HUES64 (cell line): Measurements from ENCODE around the gene NIPSNAP2. TPM values are rescaled to one million over a fixed set of nuclear protein-coding genes. Genes with fewer than 3 reads are reported as not detected.
"Not testable (repeated sequence)": the region's sequence is repeated elsewhere in the genome, so short reads cannot be mapped to it uniquely, and the experiment has no call there.

Experiments used
- H3K27ac ChIP-seq: 2 replicates; pipeline ENCODE4 v1.7.0; 2013; ENCODE audit warnings: low read depth, low read length, inconsistent platforms
- H3K27me3 ChIP-seq: 2 replicates; pipeline ENCODE4 v1.6.1; 2013; ENCODE audit warnings: mild to moderate bottlenecking, low read length; ENCODE audit not compliant: insufficient read depth
- H3K36me3 ChIP-seq: 2 replicates; pipeline ENCODE4 v1.6.1; 2013; ENCODE audit warnings: mild to moderate bottlenecking, low read length; ENCODE audit not compliant: insufficient read depth
- H3K4me1 ChIP-seq: 2 replicates; pipeline ENCODE4 v1.6.1; 2013; ENCODE audit warnings: mild to moderate bottlenecking, low read length, moderate library complexity; ENCODE audit not compliant: insufficient read depth
- H3K4me3 ChIP-seq: 2 replicates; pipeline ENCODE4 v1.5.1; 2013; ENCODE audit warnings: mild to moderate bottlenecking, low read length, moderate library complexity
- H3K9ac ChIP-seq: 2 replicates; pipeline ENCODE4 v1.6.1; 2013; ENCODE audit warnings: mild to moderate bottlenecking, low read depth, low read length
- H3K9me3 ChIP-seq: 2 replicates; pipeline ENCODE4 v1.6.1; 2013; ENCODE audit warnings: low read depth, low read length; ENCODE audit not compliant: insufficient read depth
- WGBS: fragments of 150-250, 120-280 bp; methylation state at CpG from one replicate; pipeline ENCODE4 v1.1.7; 2013; ENCODE audit warnings: missing lambda C conversion rate; 5-methylcytosine and 5-hydroxymethylcytosine counted together
- polyA plus RNA-seq, 2 experiments: library from polyadenylated mRNA; stranded (reverse); fragments of 50-300 nt; gene quantifications; one replicate each; pipeline ENCODE4 v1.2.3, GENCODE V29; 2013

NIPSNAP2 gene
- polyA plus RNA-seq (2013, experiment 1 of 2): 35.1 TPM
- polyA plus RNA-seq (2013, experiment 2 of 2): 46.5 TPM

DNA sequence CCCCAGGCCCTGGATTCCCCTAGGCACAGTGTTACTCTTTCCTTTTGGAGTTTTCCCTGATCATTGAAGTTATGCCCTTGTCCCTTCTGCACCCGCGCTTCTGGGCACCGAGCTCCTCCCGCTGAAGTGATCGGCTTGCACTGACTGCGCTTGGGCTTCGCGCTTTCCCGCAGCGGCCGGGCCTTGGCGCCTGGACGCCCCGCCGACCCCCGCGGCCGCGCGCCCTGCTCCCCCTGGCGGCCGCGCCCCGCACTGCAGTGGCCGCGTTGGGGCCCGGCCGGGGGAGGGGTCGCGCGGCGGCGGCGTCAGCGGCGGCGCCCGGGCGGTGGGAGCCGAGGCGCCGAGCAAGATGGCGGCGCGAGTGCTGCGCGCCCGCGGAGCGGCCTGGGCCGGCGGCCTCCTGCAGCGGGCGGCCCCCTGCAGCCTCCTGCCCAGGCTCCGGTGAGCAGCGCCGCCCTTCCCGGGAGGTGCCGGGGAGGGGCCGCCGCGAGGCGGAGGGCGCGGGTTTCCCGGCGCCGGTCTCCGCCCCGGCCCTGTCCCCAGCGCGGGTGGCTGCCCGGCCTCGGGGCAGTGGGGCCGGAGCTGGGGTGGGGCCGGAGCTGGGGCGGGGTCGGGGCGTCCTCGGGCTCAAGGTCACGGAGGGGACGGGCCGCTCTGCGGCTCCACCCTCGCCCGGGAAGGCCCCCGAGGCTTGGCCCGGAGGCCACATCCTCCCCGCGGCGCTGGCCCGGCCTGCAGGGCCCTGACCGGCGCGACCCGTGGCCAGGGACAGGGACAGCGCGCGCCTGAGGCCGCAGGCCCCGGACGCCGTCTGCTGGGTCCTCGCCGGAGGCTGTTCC lies at the start of gene NIPSNAP2:
NIPSNAP2 (plus strand) TSS at position 325 of the 839 bp plus-strand sequence; CDS start at position 350, 25 bp downstream.
- Histone ChIP-seq H3K36me3 (no peaks in the 10 kb centered on the region), H3K4me1 (0 out of 2 replicates have a peak, but pooled peaks cover 2% of the 10 kb centered on the region), H3K4me3 (peak within 1 kb of the TSS; percentile 96), H3K9me3 (no peaks in the 10 kb centered on the region), H3K27me3 (peaks cover 19% of the 10 kb centered on the region), H3K27ac (peak within 1 kb of the TSS; percentile 65; the same call in 1 of the 2 replicates), H3K9ac (peak within 1 kb of the TSS; percentile 89)
- WGBS: under 1% methylated on average over 105 of the region's 105 CpGs

GRCh38 chr7:55917771-55918170 lies 46.6 kb upstream of the NIPSNAP2 start:
- H3K9me3 ChIP-seq: no peaks in the 10 kb centered on the region
- H3K36me3 ChIP-seq: peaks cover 13% of the 10 kb centered on the region; the same call in 1 of the 2 replicates
- H3K4me1 ChIP-seq: no peaks in the 10 kb centered on the region
- H3K4me3 ChIP-seq: no peak overlapping the region
- H3K27ac ChIP-seq: no peak overlapping the region
- 87% methylated on average over 1 of the region's 1 CpG for WGBS
- no peak overlapping the region for H3K9ac ChIP-seq
- no peaks in the 10 kb centered on the region for H3K27me3 ChIP-seq

- Histone ChIP-seq H3K9me3 (no peaks in the 10 kb centered on the region), H3K4me1 (no peaks in the 10 kb centered on the region), H3K9ac (no peak overlapping the region), H3K36me3 (peaks cover 6% of the 10 kb centered on the region; the same call in 1 of the 2 replicates), H3K27me3 (no peaks in the 10 kb centered on the region), H3K27ac (no peak overlapping the region), H3K4me3 (no peak overlapping the region)
- 83% methylated on average over 5 of the region's 5 CpGs for WGBS
Measured at GRCh38 chr7:55928006-55928767, 36.2 kb upstream of the NIPSNAP2 start.

DNA sequence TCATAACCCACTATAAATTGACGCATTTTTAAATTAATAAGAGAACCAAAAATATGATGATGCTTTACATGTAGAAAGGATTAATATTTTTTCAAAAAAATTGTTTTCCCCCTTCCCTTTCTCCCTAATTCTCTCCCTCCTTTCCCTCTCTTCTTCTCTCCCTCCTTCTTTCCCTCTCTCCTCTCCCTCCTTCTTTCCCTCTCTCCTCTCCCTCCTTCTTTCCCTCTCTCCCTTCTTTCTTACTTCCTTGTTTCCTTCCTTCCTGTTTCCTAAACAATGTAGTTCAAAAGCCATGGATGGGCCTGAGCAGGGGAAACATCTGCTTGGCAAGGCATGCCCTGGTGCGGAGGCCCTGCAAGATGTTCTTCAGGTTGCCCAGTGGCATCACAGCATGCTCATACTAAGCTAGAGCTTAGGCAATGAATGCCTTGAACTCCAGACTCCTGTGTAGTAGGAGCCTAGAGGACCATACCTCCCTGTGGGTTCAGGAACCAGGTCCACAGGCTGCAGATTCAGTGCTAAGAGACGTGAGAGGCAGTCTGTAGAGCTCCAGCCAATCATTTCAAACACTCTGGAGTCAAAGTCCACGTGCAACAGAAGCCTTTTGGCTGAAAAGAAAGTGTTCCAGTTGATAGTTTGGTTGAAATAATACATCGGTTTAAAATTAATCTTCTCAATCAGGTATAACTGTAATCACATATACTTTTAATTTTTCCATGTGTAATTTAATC lies 32.8 kb upstream of the NIPSNAP2 start:
- peaks cover 6% of the 10 kb centered on the region; the same call in 1 of the 2 replicates for H3K9me3 ChIP-seq
- no peak overlapping the region for H3K9ac ChIP-seq
- H3K36me3 ChIP-seq: no peaks in the 10 kb centered on the region
- no peak overlapping the region for H3K27ac ChIP-seq
- no peaks in the 10 kb centered on the region for H3K27me3 ChIP-seq
- H3K4me1 ChIP-seq: no peaks in the 10 kb centered on the region
- 93% methylated on average over 2 of the region's 5 CpGs for WGBS
- no peak overlapping the region for H3K4me3 ChIP-seq

- H3K36me3 ChIP-seq: peaks cover 3% of the 10 kb centered on the region; the same call in 1 of the 2 replicates
- H3K4me3 ChIP-seq: no peak overlapping the region
- no peaks in the 10 kb centered on the region for H3K27me3 ChIP-seq
- peaks cover 41% of the 10 kb centered on the region for H3K9me3 ChIP-seq
- no peak overlapping the region for H3K27ac ChIP-seq
- H3K9ac ChIP-seq: no peak overlapping the region
- H3K4me1 ChIP-seq: no peaks in the 10 kb centered on the region
- WGBS: 92% methylated on average over 3 of the region's 7 CpGs
Measured at GRCh38 chr7:55939514-55940123, 24.8 kb upstream of the NIPSNAP2 start.

- Histone ChIP-seq H3K9ac (no peak overlapping the region), H3K9me3 (peaks cover 11% of the 10 kb centered on the region; the same call in 1 of the 2 replicates), H3K36me3 (no peaks in the 10 kb centered on the region), H3K27me3 (no peaks in the 10 kb centered on the region), H3K4me1 (no peaks in the 10 kb centered on the region), H3K4me3 (no peak overlapping the region), H3K27ac (no peak overlapping the region)
- 87% methylated on average over 5 of the region's 5 CpGs for WGBS
Measured at GRCh38 chr7:55946545-55946944, 17.8 kb upstream of the NIPSNAP2 start.

- Histone ChIP-seq H3K4me1 (no peaks in the 10 kb centered on the region; the same call in 1 of the 2 replicates), H3K9me3 (no peaks in the 10 kb centered on the region), H3K27me3 (no peaks in the 10 kb centered on the region), H3K27ac (peak within 1 kb of the TSS; percentile 83), H3K9ac (peak within 1 kb of the TSS; percentile 96), H3K4me3 (peak within 1 kb of the TSS; percentile 86), H3K36me3 (peaks cover 32% of the 10 kb centered on the region)
- 1% methylated on average over 53 of the region's 53 CpGs for WGBS
Measured at GRCh38 chr7:55951637-55952351, 12.6 kb upstream of the NIPSNAP2 start, which contains the start of gene MRPS17. MRPS17 (plus strand) TSS chr7:55951877; CDS start chr7:55953196, 1,319 bp downstream.

DNA sequence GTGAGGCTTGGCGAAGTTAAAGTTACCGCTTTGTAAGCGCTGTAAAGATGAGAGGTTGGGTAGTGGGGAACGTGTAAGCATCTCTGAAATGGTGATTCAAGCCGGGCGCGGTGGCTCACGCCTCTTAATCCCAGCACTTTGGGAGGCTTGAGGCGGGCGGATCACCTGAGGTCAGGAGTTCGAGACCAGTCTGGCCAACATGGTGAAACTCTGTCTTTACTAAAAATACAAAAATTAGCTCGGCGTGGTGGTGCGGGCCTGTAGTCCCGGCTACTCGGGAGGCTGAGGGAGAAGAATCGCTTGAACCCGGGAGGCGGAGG lies 12.1 kb upstream of the NIPSNAP2 start:
- WGBS: 38% methylated on average over 19 of the region's 19 CpGs
- Histone ChIP-seq H3K36me3 (peaks cover 32% of the 10 kb centered on the region), H3K4me3 (peak overlapping the region; percentile 86), H3K27ac (peak overlapping the region; percentile 83; the same call in 1 of the 2 replicates), H3K9ac (peak overlapping the region; percentile 96)
- H3K4me1 ChIP-seq, H3K9me3 ChIP-seq, H3K27me3 ChIP-seq: not testable (repeated sequence)

DNA sequence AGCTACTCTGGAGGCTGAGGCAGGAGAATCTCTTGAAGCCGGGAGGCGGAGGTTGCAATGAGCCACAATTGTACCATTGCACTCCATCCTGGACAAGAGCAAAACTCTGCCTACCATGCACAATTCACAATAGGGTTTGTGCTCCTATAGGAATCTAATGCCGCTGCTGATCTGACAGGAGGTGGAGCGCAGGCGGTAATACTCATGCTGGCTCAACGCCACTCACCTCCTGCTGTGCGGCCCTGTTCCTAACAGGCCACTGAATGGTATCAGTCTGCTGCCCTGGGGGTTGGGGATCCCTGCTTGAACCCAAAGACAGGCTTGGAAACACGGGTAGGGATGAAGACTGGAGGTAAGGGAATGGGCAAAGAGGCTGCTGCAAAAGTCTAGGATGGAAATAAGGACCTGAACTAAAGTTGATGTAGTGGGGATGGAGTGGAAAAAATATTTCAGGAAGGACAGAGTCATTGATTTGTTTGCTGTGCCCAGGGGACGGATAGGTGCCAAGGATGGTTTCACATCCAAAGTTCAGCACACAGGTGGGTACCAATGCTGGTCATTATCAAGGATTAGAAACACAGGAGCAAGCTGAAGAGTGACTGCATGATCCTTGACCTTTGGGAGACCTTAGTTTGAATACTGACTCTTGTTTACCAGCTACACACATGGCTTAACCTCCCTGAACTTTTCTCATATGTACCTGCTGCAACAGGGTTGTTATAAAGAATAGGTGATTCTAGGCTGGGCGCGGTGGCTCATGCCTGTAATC lies 10.5 kb upstream of the NIPSNAP2 start:
- 95% methylated on average over 11 of the region's 11 CpGs for WGBS
- H3K36me3 ChIP-seq: peaks cover 32% of the 10 kb centered on the region

More for the DNA sequence above, 10.5 kb upstream of the NIPSNAP2 start:
- H3K9me3 ChIP-seq: no peaks in the 10 kb centered on the region
- H3K27me3 ChIP-seq: no peaks in the 10 kb centered on the region
- no peak overlapping the region for H3K4me3 ChIP-seq
- no peak overlapping the region for H3K9ac ChIP-seq
- H3K27ac ChIP-seq: no peak overlapping the region
- H3K4me1 ChIP-seq: no peaks in the 10 kb centered on the region; the same call in 1 of the 2 replicates
